HG02623 (cell line): ENCODE measurements around the gene KIFBP.

ENCODE experiments used
- ATAC-seq: cut with Tn5 transposase; IDR thresholded peaks from one replicate; pipeline ENCODE4 v1.9.1; 2021; ENCODE audit warnings: moderate library complexity; ENCODE audit not compliant: unreplicated experiment

Gene KIFBP

GRCh38 chr10:69047111-69047832, 58.7 kb downstream of the KIFBP start:
- no peak for ATAC-seq

GRCh38 chr10:69048103-69048502, 59.5 kb downstream of the KIFBP start:
- no peak for ATAC-seq

GRCh38 chr10:69049566-69049961, 61.0 kb downstream of the KIFBP start:
- no peak for ATAC-seq

GRCh38 chr10:69051303-69051702, 62.7 kb downstream of the KIFBP start:
- no peak for ATAC-seq

GRCh38 chr10:69051710-69052487, 63.3 kb downstream of the KIFBP start:
- ATAC-seq, result no peak

GRCh38 chr10:69052736-69053135, 64.1 kb downstream of the KIFBP start:
- no peak for ATAC-seq

- no peak for ATAC-seq
Measured at GRCh38 chr10:69055241-69055640, 66.6 kb downstream of the KIFBP start.

- ATAC-seq, result no peak
Measured at GRCh38 chr10:69056129-69056528, 67.5 kb downstream of the KIFBP start.

GRCh38 chr10:69056536-69057260, 68.1 kb downstream of the KIFBP start:
- no peak for ATAC-seq

GRCh38 chr10:69057261-69057950, 68.8 kb downstream of the KIFBP start:
- no peak for ATAC-seq

GRCh38 chr10:69057951-69058297, 69.3 kb downstream of the KIFBP start:
- no peak for ATAC-seq

GRCh38 chr10:69060127-69060798, 71.7 kb downstream of the KIFBP start:
- ATAC-seq, result no peak

- no peak for ATAC-seq
Measured at GRCh38 chr10:69061305-69062161, 72.9 kb downstream of the KIFBP start.

GRCh38 chr10:69062901-69063300, 74.3 kb downstream of the KIFBP start:
- ATAC-seq, result no peak

- ATAC-seq, result no peak
Measured at GRCh38 chr10:69064762-69065328, 76.2 kb downstream of the KIFBP start.

- peak; percentile 48 for ATAC-seq
Measured at GRCh38 chr10:69065406-69066361, 77.1 kb downstream of the KIFBP start.
